ENCODE results near the gene PPP6C.
A peak's percentile ranks its signal among the peaks of the same experiment; 100 is the strongest.
"Not testable (repeated sequence)": the region's sequence is repeated elsewhere in the genome, so short reads cannot be mapped to it uniquely, and the experiment has no call there.

Gene PPP6C

GRCh38 chr9:125190361-125190801 lies 778 bp upstream of the PPP6C start:
- no peak for TF ChIP-seq CTCF (conservative IDR thresholded peaks at IDR 0.05; ENCODE audit: control insufficient read depth, insufficient read depth, low read depth, low read length)
- H3K4me3 ChIP-seq (ENCODE audit: control insufficient read depth, low read depth, low read length) = peak overlapping the region; percentile 95
- peak; percentile 18 for DNase-seq (ENCODE audit: low read depth)

GRCh38 chr9:125189011-125189360 lies 617 bp downstream of the PPP6C start:
- H3K4me3 ChIP-seq (ENCODE audit: control insufficient read depth, low read depth, low read length) = peak overlapping the region; percentile 95
- no peak for DNase-seq (ENCODE audit: low read depth)
- no peak for TF ChIP-seq CTCF (conservative IDR thresholded peaks at IDR 0.05; ENCODE audit: control insufficient read depth, insufficient read depth, low read depth, low read length)

GRCh38 chr9:125183561-125183960 lies 6.0 kb downstream of the PPP6C start:
- no peak for TF ChIP-seq CTCF (conservative IDR thresholded peaks at IDR 0.05; ENCODE audit: control insufficient read depth, insufficient read depth, low read depth, low read length)
- DNase-seq (ENCODE audit: low read depth) = no peak

DNA sequence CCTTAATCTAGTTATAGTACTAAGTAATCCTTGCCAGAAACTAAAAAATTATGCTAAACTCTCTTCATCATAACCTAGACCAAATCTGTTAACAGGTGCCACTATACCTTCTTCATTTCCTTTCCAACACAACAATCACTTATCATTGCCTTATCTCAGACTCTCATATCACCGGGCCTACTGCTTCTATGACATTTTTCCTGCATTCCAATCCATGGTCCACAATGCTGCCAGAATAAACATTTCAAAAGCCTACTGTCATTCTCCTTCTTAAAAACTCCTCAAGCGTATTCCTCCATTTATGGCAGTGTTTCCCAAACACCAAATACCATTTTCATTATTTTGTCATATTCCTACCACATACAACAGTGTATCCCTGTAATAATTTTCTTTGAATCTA lies 6.5 kb downstream of the PPP6C start:
- DNase-seq (ENCODE audit: low read depth) = no peak
- TF ChIP-seq CTCF (conservative IDR thresholded peaks at IDR 0.05; ENCODE audit: control insufficient read depth, insufficient read depth, low read depth, low read length) = no peak
- no peak overlapping the region for H3K4me3 ChIP-seq (ENCODE audit: control insufficient read depth, low read depth, low read length)

More at GRCh38 chr9:125183561-125183960, 6.0 kb downstream of the PPP6C start:
- no peak overlapping the region for H3K4me3 ChIP-seq (ENCODE audit: control insufficient read depth, low read depth, low read length)

- not testable (repeated sequence) for DNase-seq (ENCODE audit: low read depth)
These were observed 7.8 kb downstream of the PPP6C start for GRCh38 chr9:125181756-125182155.

DNA sequence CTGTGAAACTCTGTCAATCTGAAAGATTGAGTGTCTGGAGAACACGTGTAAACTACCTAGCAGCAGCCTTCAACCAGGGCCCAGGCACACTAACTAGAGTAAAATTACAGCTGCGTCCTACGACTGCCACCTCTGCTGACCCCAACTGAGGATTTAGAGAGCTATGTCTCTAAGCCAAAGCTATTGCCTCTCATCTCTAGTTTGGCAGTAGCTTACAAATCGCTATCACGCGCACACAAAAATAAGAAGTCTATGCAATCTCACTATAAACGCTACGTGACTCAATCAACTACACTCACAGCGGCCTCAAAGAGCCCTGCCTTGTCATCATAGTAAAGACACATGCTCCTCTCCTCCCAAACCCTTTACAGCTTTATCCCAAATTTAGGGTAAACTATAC lies 8.7 kb downstream of the PPP6C start:
- TF ChIP-seq CTCF (conservative IDR thresholded peaks at IDR 0.05; ENCODE audit: control insufficient read depth, insufficient read depth, low read depth, low read length) = no peak
- no peak for DNase-seq (ENCODE audit: low read depth)
- no peak overlapping the region for H3K4me3 ChIP-seq (ENCODE audit: control insufficient read depth, low read depth, low read length)

More at GRCh38 chr9:125181756-125182155, 7.8 kb downstream of the PPP6C start:
- H3K4me3 ChIP-seq (ENCODE audit: control insufficient read depth, low read depth, low read length) = not testable (repeated sequence)

DNA sequence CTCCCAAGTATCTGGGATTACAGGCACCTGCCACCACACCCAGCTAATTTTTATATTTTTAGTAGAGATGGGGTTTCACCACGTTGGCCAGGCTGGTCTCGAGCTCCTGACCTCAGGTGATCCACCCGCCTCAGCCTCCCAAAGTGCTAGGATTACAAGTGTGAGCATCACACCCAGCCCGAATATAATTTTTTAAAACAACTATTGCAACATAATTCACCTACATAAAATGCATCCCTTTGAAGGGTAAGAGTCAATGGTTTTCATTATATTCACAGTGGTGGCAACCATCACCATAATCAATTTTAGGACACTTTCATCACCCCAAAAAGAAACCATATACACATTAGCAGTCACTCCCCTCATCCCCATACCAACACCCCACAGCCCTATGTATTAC lies 9.8 kb downstream of the PPP6C start:
- DNase-seq (ENCODE audit: low read depth); H3K4me3 ChIP-seq (ENCODE audit: control insufficient read depth, low read depth, low read length): not testable (repeated sequence)

DNA sequence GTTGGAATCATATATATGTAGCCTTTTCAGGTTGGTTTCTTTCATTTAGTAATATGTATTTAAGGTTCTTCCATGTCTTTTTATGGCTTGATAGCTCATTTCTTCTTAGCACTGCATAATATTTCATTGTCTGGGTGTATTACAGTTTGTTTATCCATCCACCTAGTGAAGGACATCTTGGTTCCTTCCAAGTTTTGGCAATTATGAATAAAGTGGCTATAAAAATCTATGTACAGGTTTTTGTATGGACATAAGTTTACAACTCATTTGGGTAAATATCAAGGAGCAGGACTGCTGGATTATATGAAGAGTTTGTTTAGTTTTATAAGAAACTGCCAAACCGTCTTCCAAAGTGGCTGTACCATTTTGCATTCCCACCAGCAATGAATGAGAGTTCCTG lies 11.7 kb downstream of the PPP6C start:
- no peak overlapping the region for H3K4me3 ChIP-seq (ENCODE audit: control insufficient read depth, low read depth, low read length)
- TF ChIP-seq CTCF (conservative IDR thresholded peaks at IDR 0.05; ENCODE audit: control insufficient read depth, insufficient read depth, low read depth, low read length) = no peak
- no peak for DNase-seq (ENCODE audit: low read depth)

Measured in fibroblast of mammary gland (primary cell).